Neural cell (in vitro differentiated cells): ENCODE results near the gene TREML1. TPM values are rescaled to one million over a fixed set of nuclear protein-coding genes. Genes with fewer than 3 reads are reported as not detected.

Source experiments
- H2AFZ ChIP-seq: fragments of 200-600, 300-800 bp; sonication (generic), shearing (Covaris generic); 2 replicates; pipeline ENCODE4 v1.6.0; 2014; ENCODE audit warnings: low read depth, mild to moderate bottlenecking, antibody characterized with exemption, low read length, moderate library complexity
- H3F3A ChIP-seq: fragments of 200-600 bp; shearing (Covaris generic); 2 replicates; pipeline ENCODE4 v1.6.1; 2016; ENCODE audit warnings: mild to moderate bottlenecking, moderate library complexity, mixed read lengths, antibody characterized with exemption, low read length; ENCODE audit not compliant: insufficient read depth, poor library complexity, severe bottlenecking
- H3K27ac ChIP-seq: fragments of 200-600, 300-800 bp; sonication (generic), shearing (Covaris generic); 2 replicates; pipeline ENCODE4 v1.5.1; 2014; ENCODE audit warnings: mild to moderate bottlenecking, low read length, moderate library complexity
- H3K27me3 ChIP-seq: fragments of 300-800, 200-600 bp; sonication (generic), shearing (Covaris generic); 2 replicates; pipeline ENCODE4 v1.6.0; 2014; ENCODE audit warnings: mild to moderate bottlenecking, low read depth, low read length, moderate library complexity; ENCODE audit not compliant: insufficient read depth
- H3K36me3 ChIP-seq: fragments of 300-800, 200-600 bp; sonication (generic), shearing (Covaris generic); 2 replicates; pipeline ENCODE4 v1.5.1; 2014; ENCODE audit warnings: mild to moderate bottlenecking, antibody characterized with exemption, low read length, moderate library complexity; ENCODE audit not compliant: insufficient read depth
- H3K4me2 ChIP-seq: fragments of 300-800, 200-600 bp; sonication (generic), shearing (Covaris generic); 2 replicates; pipeline ENCODE4 v1.6.0; 2014; ENCODE audit warnings: mild to moderate bottlenecking, low read length
- H3K4me3 ChIP-seq: fragments of 300-800, 200-600 bp; sonication (generic), shearing (Covaris generic); 2 replicates; pipeline ENCODE4 v1.5.1; 2014; ENCODE audit warnings: mild to moderate bottlenecking, low read length, moderate library complexity
- H3K79me2 ChIP-seq: fragments of 200-600 bp; shearing (Covaris generic); replicated peaks from 2 replicates; pipeline ENCODE4 v1.6.0; 2014; ENCODE audit warnings: mild to moderate bottlenecking, low read length, moderate library complexity; ENCODE audit not compliant: insufficient read depth
- H3K9ac ChIP-seq: fragments of 300-800, 200-600 bp; sonication (generic), shearing (Covaris generic); 2 replicates; pipeline ENCODE4 v1.6.1; 2016; ENCODE audit warnings: mild to moderate bottlenecking, low read length, mixed read lengths
- H3K9me2 ChIP-seq: fragments of 200-600 bp; shearing (Covaris generic); 2 replicates; pipeline ENCODE4 v1.6.1; 2016; ENCODE audit warnings: mild to moderate bottlenecking, low read length, mixed read lengths; ENCODE audit not compliant: insufficient read depth
- H3K9me3 ChIP-seq: fragments of 200-600, 300-800 bp; sonication (generic), shearing (Covaris generic); 2 replicates; pipeline ENCODE4 v1.6.1; 2016; ENCODE audit warnings: mild to moderate bottlenecking, mixed run types, low read length, moderate library complexity, mixed read lengths
- H4K20me1 ChIP-seq: fragments of 200-600 bp; shearing (Covaris generic); 2 replicates; pipeline ENCODE4 v1.6.1; 2016; ENCODE audit warnings: mild to moderate bottlenecking, mixed run types; ENCODE audit not compliant: insufficient read depth
- EP300 ChIP-seq: fragments of 450-650 bp; conservative IDR thresholded peaks from 2 replicates; pipeline ENCODE4 v1.6.1; 2014; ENCODE audit warnings: antibody characterized with exemption, mild to moderate bottlenecking, moderate library complexity; ENCODE audit not compliant: poor library complexity, severe bottlenecking
- EZH2 ChIP-seq: fragments of 200-600, 300-800 bp; shearing (Covaris generic), sonication (generic); IDR thresholded peaks from 2 replicates; pipeline ENCODE4 v1.6.1; 2014; ENCODE audit warnings: antibody characterized with exemption, low read length, borderline replicate concordance, mild to moderate bottlenecking; ENCODE audit not compliant: insufficient read depth, poor library complexity, severe bottlenecking
- MXI1 ChIP-seq: fragments of 450-650 bp; conservative IDR thresholded peaks from 2 replicates; pipeline ENCODE4 v1.6.1; 2014; ENCODE audit warnings: antibody characterized with exemption, mild to moderate bottlenecking; ENCODE audit not compliant: poor library complexity, severe bottlenecking
- POLR2AphosphoS5 ChIP-seq: IDR thresholded peaks from 2 replicates; pipeline ENCODE4 v1.6.1; 2012
- RAD21 ChIP-seq: fragments of 450-650 bp; conservative IDR thresholded peaks from 2 replicates; pipeline ENCODE4 v1.6.1; 2014; ENCODE audit warnings: antibody characterized with exemption, mild to moderate bottlenecking, moderate library complexity
- SMC3 ChIP-seq: fragments of 450-650 bp; conservative IDR thresholded peaks from 2 replicates; pipeline ENCODE4 v1.6.1; 2014; ENCODE audit warnings: antibody characterized with exemption, mild to moderate bottlenecking, moderate library complexity; ENCODE audit not compliant: poor library complexity
- TAF1 ChIP-seq: IDR thresholded peaks from 2 replicates; pipeline ENCODE4 v1.6.1; 2012; ENCODE audit warnings: low read depth
- polyA plus RNA-seq: library from polyadenylated mRNA; depleted of rRNA; stranded (reverse); fragments of >200 nt; gene quantifications from 2 replicates; pipeline ENCODE4 v1.2.3, GENCODE V29; 2014
- TF ChIP-seq, protein P1 (sequence below): IDR thresholded peaks from 2 replicates; pipeline ENCODE4 v1.6.1; 2012; ENCODE audit warnings: borderline replicate concordance
- TF ChIP-seq, protein P2 (sequence below): fragments of 450-650 bp; IDR thresholded peaks from 2 replicates; pipeline ENCODE4 v1.5.1; 2014; ENCODE audit warnings: antibody characterized with exemption, mild to moderate bottlenecking, moderate library complexity; ENCODE audit not compliant: poor library complexity, severe bottlenecking

Gene TREML1
- polyA plus RNA-seq, 1 donor from 2014 or later = not detected

DNA sequence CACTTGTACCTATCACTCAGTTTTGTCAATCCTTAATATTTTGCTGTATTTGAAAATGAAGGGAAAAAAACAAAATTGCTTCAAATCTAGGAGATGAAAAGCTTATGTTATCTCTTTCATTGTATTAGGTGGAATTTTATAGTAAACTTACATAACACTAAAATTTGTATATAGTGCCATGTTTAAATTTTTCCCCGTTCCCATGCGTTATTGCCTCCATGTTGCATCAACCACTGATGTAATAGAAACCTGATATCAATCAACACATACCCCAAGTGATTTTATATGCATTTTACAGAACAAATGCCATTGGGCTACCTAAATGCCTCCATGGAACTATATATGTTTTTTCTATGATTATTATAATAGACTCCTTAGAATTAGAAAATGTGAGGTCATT, 23.5 kb upstream of the TREML1 start:
- no peak overlapping the region for H3K9ac ChIP-seq
- no peak overlapping the region for H3K27ac ChIP-seq
- no peak for TF ChIP-seq TAF1
- TF ChIP-seq EP300 = no peak
- H3K4me2 ChIP-seq = no peak overlapping the region
- no peaks in the 10 kb centered on the region for H3K9me3 ChIP-seq
- no peaks in the 10 kb centered on the region for H3K9me2 ChIP-seq
- no peaks in the 10 kb centered on the region for H3K36me3 ChIP-seq
- H3F3A ChIP-seq = no peaks in the 10 kb centered on the region
- no peak overlapping the region for H2AFZ ChIP-seq
- H3K79me2 ChIP-seq = no peaks in the 10 kb centered on the region
- H3K27me3 ChIP-seq = no peaks in the 10 kb centered on the region
- H4K20me1 ChIP-seq = no peaks in the 10 kb centered on the region
- no peak overlapping the region for H3K4me3 ChIP-seq

DNA sequence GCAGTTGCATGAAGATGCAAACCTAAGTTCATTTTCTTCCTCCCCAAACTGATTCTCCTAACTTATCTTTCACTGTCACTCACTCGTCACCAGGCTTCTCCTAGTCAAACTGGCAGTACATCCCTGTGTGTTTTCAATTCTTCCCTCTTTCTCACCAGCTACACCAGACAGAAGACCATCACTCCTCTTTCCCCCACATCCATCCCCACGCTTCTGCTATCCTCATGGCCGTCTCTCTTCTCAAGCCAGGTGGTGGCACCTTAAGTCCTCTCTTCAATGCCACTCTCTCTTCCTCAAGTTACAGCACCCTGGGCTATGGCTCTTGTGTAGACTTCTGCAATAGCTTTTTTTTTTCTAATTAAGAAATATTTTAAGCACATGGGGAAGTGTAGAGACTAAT, 23.1 kb upstream of the TREML1 start:
- Histone ChIP-seq H3K36me3 (no peaks in the 10 kb centered on the region), H2AFZ (no peak overlapping the region), H3K9me2 (no peaks in the 10 kb centered on the region), H3K9ac (no peak overlapping the region), H3K4me3 (no peak overlapping the region), H3K79me2 (no peaks in the 10 kb centered on the region), H3K4me2 (no peak overlapping the region), H3K27ac (no peak overlapping the region), H4K20me1 (no peaks in the 10 kb centered on the region), H3K9me3 (no peaks in the 10 kb centered on the region), H3K27me3 (no peaks in the 10 kb centered on the region), H3F3A (no peaks in the 10 kb centered on the region)
- TF ChIP-seq EP300 (no peak), EZH2 (no peak), TAF1 (no peak), POLR2AphosphoS5 (no peak), RAD21 (no peak)
- TF ChIP-seq, protein P1, sequence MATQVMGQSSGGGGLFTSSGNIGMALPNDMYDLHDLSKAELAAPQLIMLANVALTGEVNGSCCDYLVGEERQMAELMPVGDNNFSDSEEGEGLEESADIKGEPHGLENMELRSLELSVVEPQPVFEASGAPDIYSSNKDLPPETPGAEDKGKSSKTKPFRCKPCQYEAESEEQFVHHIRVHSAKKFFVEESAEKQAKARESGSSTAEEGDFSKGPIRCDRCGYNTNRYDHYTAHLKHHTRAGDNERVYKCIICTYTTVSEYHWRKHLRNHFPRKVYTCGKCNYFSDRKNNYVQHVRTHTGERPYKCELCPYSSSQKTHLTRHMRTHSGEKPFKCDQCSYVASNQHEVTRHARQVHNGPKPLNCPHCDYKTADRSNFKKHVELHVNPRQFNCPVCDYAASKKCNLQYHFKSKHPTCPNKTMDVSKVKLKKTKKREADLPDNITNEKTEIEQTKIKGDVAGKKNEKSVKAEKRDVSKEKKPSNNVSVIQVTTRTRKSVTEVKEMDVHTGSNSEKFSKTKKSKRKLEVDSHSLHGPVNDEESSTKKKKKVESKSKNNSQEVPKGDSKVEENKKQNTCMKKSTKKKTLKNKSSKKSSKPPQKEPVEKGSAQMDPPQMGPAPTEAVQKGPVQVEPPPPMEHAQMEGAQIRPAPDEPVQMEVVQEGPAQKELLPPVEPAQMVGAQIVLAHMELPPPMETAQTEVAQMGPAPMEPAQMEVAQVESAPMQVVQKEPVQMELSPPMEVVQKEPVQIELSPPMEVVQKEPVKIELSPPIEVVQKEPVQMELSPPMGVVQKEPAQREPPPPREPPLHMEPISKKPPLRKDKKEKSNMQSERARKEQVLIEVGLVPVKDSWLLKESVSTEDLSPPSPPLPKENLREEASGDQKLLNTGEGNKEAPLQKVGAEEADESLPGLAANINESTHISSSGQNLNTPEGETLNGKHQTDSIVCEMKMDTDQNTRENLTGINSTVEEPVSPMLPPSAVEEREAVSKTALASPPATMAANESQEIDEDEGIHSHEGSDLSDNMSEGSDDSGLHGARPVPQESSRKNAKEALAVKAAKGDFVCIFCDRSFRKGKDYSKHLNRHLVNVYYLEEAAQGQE = no peak

DNA sequence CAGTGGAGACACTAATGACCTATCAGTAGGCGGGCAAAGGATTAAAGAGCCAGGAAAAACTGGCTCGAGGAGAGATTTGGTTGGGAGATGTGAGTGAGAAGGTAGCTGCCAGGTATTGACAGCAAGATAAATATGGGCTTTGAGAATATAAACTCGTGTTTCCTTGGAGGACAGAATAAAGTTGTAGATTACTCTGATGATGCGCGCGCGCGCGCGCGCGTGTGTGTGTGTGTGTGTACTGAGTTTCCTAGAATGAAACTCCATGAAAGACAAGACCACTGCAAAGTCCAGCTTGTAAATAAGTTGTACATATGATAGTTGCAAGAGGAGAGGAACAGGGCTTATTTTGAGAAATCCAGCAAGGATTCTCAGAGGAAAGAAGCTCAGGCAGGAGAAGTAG, 22.0 kb upstream of the TREML1 start:
- Histone ChIP-seq H3K36me3 (no peaks in the 10 kb centered on the region), H3K9me3 (no peaks in the 10 kb centered on the region), H3K9me2 (no peaks in the 10 kb centered on the region), H3K79me2 (no peaks in the 10 kb centered on the region), H4K20me1 (no peaks in the 10 kb centered on the region), H3F3A (no peaks in the 10 kb centered on the region), H3K27ac (no peak overlapping the region), H3K9ac (no peak overlapping the region), H3K4me3 (no peak overlapping the region), H2AFZ (no peak overlapping the region), H3K27me3 (no peaks in the 10 kb centered on the region), H3K4me2 (no peak overlapping the region)
- TF ChIP-seq MXI1 (no peak), TAF1 (no peak), EP300 (no peak), POLR2AphosphoS5 (no peak), SMC3 (no peak), EZH2 (no peak), RAD21 (no peak)
- TF ChIP-seq, protein P2, sequence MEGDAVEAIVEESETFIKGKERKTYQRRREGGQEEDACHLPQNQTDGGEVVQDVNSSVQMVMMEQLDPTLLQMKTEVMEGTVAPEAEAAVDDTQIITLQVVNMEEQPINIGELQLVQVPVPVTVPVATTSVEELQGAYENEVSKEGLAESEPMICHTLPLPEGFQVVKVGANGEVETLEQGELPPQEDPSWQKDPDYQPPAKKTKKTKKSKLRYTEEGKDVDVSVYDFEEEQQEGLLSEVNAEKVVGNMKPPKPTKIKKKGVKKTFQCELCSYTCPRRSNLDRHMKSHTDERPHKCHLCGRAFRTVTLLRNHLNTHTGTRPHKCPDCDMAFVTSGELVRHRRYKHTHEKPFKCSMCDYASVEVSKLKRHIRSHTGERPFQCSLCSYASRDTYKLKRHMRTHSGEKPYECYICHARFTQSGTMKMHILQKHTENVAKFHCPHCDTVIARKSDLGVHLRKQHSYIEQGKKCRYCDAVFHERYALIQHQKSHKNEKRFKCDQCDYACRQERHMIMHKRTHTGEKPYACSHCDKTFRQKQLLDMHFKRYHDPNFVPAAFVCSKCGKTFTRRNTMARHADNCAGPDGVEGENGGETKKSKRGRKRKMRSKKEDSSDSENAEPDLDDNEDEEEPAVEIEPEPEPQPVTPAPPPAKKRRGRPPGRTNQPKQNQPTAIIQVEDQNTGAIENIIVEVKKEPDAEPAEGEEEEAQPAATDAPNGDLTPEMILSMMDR = no peak
- TF ChIP-seq, protein P1 = no peak
